Measurements from ENCODE around the gene C16orf86.

Gene C16orf86

GRCh38 chr16:67666559-67667452, at the start of gene C16orf86, which contains the start of gene ENKD1:
TSS of gene C16orf86 (plus strand) at chr16:67666814. CDS start at chr16:67666971, 157 bp downstream.
TSS of gene ENKD1 (minus strand) at chr16:67666750. CDS start at chr16:67666442, 308 bp downstream.
- in situ Hi-C loops (cut with MboI; ENCODE audit: low sequenced_read_pairs) = no loop called here

GRCh38 chr16:67628216-67628615, 38.4 kb upstream of the C16orf86 start:
- in situ Hi-C loops (cut with MboI; ENCODE audit: low sequenced_read_pairs) = no loop called here

DNA sequence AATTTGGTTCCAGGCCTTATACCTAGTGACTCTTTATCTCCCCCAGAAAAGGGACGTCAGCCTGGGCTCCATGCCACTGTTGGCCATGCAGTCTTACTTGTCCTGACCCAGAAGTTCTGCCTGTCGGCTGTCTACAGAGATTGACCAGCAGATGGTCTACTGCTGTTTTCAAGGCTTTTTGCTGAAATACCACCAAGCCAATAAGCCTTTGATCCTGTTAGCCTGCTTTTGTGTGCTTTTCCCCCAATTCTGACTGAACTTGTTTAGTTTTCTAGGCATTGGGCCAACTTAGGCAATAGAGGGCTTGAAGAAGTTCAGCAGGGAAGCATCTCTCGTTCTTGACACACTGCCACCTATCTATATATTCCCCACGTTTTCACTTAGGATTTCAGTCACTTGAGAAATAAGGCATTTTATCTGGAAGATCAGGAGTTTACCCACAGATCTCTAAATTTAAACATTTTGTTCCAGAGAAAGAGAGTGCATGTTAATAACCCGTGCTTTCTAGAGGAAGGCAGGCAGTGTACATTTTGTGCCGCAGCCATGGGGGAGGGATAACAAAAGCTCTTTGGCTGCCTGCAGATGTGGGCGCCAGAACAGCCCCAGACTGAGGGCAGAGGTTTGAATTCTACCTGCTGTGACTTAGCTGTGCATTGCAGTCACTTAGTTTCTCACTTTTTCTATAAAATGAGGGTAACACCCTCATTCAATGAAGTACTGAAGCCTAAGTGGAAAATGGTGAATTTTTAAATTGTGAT, 34.0 kb upstream of the C16orf86 start:
- in situ Hi-C loops (cut with MboI; ENCODE audit: low sequenced_read_pairs) = no loop called here

- in situ Hi-C loops (cut with MboI; ENCODE audit: low sequenced_read_pairs) = no loop called here
Observed at GRCh38 chr16:67636713-67637112, 29.9 kb upstream of the C16orf86 start.

DNA sequence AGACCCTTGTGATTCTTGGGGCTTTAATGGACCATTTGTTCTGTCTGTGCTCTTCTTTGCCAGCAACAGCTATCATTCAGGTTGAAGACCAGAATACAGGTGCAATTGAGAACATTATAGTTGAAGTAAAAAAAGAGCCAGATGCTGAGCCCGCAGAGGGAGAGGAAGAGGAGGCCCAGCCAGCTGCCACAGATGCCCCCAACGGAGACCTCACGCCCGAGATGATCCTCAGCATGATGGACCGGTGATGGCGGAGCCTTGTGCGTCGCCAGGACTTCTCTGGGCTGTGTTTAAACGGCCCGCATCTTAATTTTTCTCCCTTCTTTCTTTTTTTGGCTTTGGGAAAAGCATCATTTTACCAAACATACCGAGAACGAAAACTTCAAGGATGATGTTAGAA, 29.0 kb upstream of the C16orf86 start:
- in situ Hi-C loops (cut with MboI; ENCODE audit: low sequenced_read_pairs) = no loop called here

DNA sequence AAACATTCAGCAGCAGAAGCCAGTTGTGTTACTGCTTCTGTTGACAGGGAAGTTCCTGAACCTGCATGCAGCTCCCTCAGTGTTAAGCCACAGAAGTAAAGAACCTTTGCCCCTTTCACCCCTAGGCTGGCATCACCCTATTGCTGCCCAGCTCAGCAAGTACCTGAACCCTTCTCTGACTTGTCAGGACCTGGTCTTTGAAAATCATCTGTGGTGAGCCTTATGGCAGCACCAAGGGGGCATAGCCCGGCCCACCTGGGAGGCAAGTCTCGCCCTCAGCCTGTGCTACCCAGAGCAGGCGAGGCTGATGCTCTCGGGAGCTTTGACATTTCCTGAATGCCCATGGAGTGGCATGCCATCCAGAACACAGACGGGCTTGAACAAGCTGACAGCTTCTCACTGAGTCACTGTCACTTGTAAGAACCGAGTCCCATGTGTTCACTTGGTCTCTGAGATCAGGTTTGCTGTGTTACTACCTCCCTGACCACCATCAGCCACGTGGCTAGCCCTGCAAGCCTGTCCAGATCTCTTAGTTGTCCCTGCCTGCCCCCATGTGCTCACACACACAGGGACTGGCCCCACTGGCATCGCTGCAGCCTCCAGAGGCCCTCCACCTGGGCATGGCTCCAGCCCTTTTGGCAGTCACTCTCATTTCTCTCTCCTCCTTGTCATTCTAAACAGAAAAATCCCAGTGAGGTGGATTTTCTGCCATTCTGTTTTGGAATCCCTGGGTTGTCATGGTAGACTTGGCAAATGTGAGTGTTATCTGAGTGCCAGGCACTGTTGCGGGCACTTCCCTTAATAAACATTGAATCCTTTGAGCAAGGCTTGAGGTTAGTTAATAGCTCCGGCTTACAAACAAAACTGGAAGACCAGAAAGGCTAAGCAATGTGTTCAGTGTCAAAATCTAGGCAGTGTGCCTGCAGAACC, 24.6 kb upstream of the C16orf86 start:
- in situ Hi-C loops (cut with MboI; ENCODE audit: low sequenced_read_pairs) = loop anchor here (10.0 kb wide), 1 partner anchor 97 kb away; no protein-coding TSS in a partner anchor

DNA sequence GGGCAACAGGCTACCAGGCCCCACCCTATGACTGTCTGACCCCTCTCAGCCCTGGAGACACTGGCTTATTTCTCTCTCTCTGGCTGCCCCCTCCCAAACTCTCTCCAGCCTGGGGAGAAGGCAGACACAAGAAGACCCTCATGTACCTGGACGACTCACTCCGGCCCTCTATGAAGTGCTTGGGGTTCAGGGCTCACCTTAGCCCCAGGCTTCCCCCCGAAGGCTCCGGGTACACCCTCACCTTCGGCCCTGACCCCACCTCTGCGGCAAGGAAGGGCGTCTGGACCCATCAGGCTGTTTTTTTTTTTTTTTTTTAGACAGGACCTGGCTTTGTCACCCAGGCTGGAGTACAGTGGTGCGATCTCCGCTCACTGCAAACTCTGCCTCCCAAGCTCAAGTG, 22.6 kb upstream of the C16orf86 start:
- in situ Hi-C loops (cut with MboI; ENCODE audit: low sequenced_read_pairs) = loop anchor here (10.0 kb wide), 1 partner anchor 99 kb away; no protein-coding TSS in a partner anchor

DNA sequence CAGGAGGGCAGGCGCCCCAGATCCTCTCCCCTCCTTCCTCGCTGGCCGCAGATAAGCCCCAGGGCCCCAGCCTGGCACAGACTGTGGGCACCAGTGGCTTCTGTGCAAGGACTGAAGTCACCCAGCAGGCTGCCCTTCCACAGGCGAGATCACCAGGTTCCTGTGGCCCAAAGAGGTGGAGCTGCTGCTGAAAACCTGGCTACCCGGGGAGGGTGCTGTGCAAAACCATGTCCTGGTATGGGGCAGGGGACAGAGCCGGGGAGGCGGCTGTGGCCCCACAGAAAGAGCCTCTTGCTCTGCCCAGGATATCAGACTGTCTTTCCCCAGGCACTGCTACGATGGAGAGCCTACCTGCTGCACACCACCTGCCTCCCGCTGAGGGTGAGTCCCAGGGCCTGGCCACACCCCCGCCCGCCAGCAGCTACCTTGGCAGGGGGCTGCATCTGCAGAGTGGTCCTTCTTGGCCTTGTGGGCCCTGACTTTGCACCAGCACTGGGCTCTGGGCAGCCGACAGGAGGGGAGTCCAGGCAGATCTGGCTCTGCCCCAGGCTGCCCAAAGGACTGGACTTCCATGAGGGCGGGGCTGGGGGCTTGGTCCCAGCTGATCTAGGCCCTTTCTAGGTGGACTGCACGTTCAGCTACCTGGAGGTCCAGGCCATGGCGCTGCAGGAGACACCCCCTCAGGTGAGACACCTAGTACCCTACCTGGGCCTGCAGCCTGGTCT, 21.1 kb upstream of the C16orf86 start:
- in situ Hi-C loops (cut with MboI; ENCODE audit: low sequenced_read_pairs) = loop anchor here (10.0 kb wide), 1 partner anchor 101 kb away; no protein-coding TSS in a partner anchor

- in situ Hi-C loops (cut with MboI; ENCODE audit: low sequenced_read_pairs) = loop anchor here (10.0 kb wide), 1 partner anchor 102 kb away; no protein-coding TSS in a partner anchor
Observed at GRCh38 chr16:67647111-67647651, 19.4 kb upstream of the C16orf86 start.

DNA sequence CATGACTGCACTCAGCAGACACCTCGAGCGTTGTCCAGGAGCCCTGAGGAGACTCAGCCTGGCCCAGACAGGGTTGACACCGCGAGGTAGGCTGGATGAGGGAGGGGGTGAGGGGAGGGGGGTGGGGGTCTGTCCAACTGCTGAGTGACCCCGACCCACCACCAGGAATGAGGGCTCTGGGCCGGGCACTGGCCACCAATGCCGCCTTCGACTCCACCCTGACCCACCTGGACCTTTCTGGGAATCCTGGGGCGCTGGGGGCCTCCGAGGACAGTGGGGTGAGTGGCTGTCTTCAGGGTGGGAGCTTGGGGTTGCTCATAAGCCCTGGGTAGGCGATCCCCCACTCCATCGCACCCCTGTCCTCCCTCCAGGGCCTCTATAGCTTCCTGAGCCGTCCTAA, 18.9 kb upstream of the C16orf86 start:
- in situ Hi-C loops (cut with MboI; ENCODE audit: low sequenced_read_pairs) = loop anchor here (10.0 kb wide), 1 partner anchor 103 kb away; no protein-coding TSS in a partner anchor

GRCh38 chr16:67648088-67648763, 18.4 kb upstream of the C16orf86 start:
- in situ Hi-C loops (cut with MboI; ENCODE audit: low sequenced_read_pairs) = loop anchor here (10.0 kb wide), 1 partner anchor 103 kb away; no protein-coding TSS in a partner anchor

DNA sequence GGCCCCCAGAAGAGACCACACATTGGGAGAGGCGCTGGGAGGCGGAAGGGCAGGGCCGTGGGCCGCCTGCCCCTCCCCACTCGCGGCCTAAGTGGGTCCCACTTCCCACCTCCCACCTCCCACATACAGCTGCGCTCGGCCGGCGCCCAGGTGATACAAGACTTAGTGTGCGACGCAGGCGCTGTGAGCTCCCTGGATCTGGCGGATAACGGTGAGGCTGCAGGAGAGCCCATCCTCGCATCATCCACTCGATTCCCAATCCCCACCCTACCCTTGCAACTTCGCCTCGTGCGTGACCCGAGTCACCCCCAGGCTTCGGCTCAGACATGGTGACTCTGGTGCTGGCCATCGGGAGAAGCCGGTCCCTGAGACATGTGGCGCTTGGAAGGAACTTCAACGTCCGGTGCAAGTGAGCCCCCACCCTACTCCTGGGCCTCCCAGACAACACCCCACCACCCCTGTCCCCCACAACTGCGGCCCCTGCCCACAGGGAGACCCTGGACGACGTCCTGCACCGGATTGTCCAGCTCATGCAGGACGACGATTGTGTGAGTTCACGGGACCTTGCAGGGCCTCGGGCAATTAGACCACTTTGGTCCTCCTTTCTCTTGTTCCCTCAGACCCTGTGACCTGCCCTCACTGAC, 17.7 kb upstream of the C16orf86 start:
- in situ Hi-C loops (cut with MboI; ENCODE audit: low sequenced_read_pairs) = loop anchor here (10.0 kb wide), 1 partner anchor 104 kb away; no protein-coding TSS in a partner anchor

DNA sequence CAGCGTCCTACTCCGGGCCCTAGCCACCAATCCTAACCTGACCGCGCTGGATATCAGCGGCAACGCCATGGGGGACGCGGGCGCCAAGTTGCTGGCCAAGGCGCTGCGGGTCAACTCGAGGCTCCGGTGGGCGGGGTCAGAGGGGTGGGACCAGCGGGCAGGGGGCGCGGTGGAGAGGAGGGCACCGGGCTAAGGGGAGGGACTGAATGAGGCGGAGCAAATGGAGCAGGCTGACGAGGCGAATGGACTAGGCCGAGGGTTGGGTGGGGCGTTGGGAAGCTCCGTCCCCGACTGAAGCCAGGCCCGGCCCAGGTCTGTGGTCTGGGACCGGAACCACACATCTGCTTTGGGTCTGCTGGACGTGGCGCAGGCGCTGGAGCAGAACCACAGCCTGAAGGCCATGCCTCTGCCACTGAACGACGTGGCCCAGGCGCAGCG, 17.1 kb upstream of the C16orf86 start:
- in situ Hi-C loops (cut with MboI; ENCODE audit: low sequenced_read_pairs) = loop anchor here (10.0 kb wide), 1 partner anchor 105 kb away; no protein-coding TSS in a partner anchor

GRCh38 chr16:67650023-67650422, 16.6 kb upstream of the C16orf86 start:
- in situ Hi-C loops (cut with MboI; ENCODE audit: low sequenced_read_pairs) = no loop called here

- in situ Hi-C loops (cut with MboI; ENCODE audit: low sequenced_read_pairs) = no loop called here
Observed at GRCh38 chr16:67651039-67651438, 15.6 kb upstream of the C16orf86 start.

DNA sequence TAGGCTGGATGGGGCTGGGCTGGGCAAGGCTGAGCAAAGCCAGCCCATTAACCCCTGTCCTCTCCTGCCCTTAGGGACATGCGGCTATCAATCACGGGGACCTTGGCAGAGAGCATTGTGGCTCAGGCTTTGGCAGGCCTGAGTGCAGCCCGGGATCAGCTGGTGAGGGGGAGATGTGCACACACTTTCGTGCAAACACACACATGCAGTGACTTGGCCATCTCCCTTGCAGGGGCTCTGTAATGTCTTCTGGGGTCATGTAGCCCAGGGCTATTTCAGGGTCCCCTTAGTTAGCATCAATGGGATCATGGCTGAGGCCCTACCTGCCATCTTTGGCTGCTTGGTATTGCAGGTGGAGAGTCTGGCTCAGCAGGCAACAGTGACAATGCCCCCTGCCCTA, 14.8 kb upstream of the C16orf86 start:
- in situ Hi-C loops (cut with MboI; ENCODE audit: low sequenced_read_pairs) = no loop called here

GRCh38 chr16:67652578-67653127, 14.0 kb upstream of the C16orf86 start:
- in situ Hi-C loops (cut with MboI; ENCODE audit: low sequenced_read_pairs) = no loop called here
